Peyer's patch (tissue), 4 donors: ENCODE measurements around the gene ZNF18. TPM values are rescaled to one million over a fixed set of nuclear protein-coding genes. Genes with fewer than 3 reads are reported as not detected.

ENCODE experiments used
- DNase-seq, 3 donors: peaks; one replicate each; pipeline ENCODE4 v3.0.0-alpha.2; 2017 to 2019
- H3K27ac ChIP-seq, 4 donors: fragments of 200-600 bp; sonication (generic); one replicate each; pipeline ENCODE4 v1.5.1; 2016 to 2019
- H3K27me3 ChIP-seq, 2 donors: fragments of 200-600 bp; sonication (generic); one replicate each; pipeline ENCODE4 v1.5.1; 2019
- H3K36me3 ChIP-seq, 3 donors: fragments of 200-600 bp; sonication (generic); one replicate each; pipeline ENCODE4 v1.5.1; 2016 to 2019
- H3K4me1 ChIP-seq, 4 donors: fragments of 200-600 bp; sonication (generic); one replicate each; pipeline ENCODE4 v1.5.1; 2016 to 2019
- H3K4me3 ChIP-seq, 4 donors: fragments of 200-600 bp; sonication (generic); 1 replicate in 3 of 4; 2 replicates in 1 of 4; pipeline ENCODE4 v1.5.1; 2016 to 2019; ENCODE audit warnings: mild to moderate bottlenecking in 1 of 4
- H3K9me3 ChIP-seq, 4 donors: fragments of 200-600 bp; sonication (generic); one replicate each; pipeline ENCODE4 v1.5.1; 2016 to 2019; ENCODE audit warnings: mild to moderate bottlenecking in 1 of 4
- POLR2A ChIP-seq, 2 donors: fragments of 450-650 bp; IDR thresholded peaks; one replicate each; pipeline ENCODE4 v1.5.1; 2017; ENCODE audit warnings: antibody characterized with exemption in 2 of 2, mild to moderate bottlenecking in 2 of 2, moderate library complexity in 2 of 2
- total RNA-seq, 4 donors: library from RNA; depleted of rRNA; stranded (reverse); fragments of >200 nt; gene quantifications; one replicate each; pipeline ENCODE4 v1.1.0, GENCODE V29; 2016
- TF ChIP-seq, protein P1 (sequence below), 6 experiments: fragments of 450-650 bp in 4 of 6; fragments of 200-600 bp in 2 of 6; sonication (generic) in 1 of 6; IDR thresholded peaks; one replicate each; pipeline ENCODE4 v1.5.1; 2017 to 2019; ENCODE audit warnings: antibody characterized with exemption in 6 of 6, mild to moderate bottlenecking in 3 of 6, moderate library complexity in 1 of 6

ZNF18 gene
- total RNA-seq, 4 donors from 2014 or later, result 6.0 to 18.2 (median 8.8) TPM

DNA sequence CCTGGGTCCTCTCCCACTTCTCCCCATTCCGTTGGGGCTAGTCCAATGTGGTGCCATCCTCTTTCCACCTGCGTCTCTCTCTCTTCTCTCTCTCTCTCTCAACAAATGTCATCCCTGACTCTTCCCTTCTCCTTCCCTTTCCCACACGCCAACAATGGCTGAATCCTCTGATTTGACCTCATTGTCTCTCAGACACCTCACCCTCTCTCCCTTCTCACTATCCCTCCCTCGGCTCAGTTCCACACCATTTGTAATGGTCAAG is 628 bp upstream of the ZNF18 start:
- no peaks in the 10 kb centered on the region for H3K4me1 ChIP-seq
- no peaks in the 10 kb centered on the region for H3K27me3 ChIP-seq
- TF ChIP-seq, protein P1, sequence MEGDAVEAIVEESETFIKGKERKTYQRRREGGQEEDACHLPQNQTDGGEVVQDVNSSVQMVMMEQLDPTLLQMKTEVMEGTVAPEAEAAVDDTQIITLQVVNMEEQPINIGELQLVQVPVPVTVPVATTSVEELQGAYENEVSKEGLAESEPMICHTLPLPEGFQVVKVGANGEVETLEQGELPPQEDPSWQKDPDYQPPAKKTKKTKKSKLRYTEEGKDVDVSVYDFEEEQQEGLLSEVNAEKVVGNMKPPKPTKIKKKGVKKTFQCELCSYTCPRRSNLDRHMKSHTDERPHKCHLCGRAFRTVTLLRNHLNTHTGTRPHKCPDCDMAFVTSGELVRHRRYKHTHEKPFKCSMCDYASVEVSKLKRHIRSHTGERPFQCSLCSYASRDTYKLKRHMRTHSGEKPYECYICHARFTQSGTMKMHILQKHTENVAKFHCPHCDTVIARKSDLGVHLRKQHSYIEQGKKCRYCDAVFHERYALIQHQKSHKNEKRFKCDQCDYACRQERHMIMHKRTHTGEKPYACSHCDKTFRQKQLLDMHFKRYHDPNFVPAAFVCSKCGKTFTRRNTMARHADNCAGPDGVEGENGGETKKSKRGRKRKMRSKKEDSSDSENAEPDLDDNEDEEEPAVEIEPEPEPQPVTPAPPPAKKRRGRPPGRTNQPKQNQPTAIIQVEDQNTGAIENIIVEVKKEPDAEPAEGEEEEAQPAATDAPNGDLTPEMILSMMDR (IDR thresholded peaks at IDR 0.05), result no peak
- no peak for TF ChIP-seq POLR2A (IDR thresholded peaks at IDR 0.05)
- peak overlapping the region; percentile 80 to 96 (median 92) for H3K27ac ChIP-seq
- no peak for DNase-seq
- H3K36me3 ChIP-seq, result no peaks in the 10 kb centered on the region
- no peaks in the 10 kb centered on the region for H3K9me3 ChIP-seq
- H3K4me3 ChIP-seq, result peak overlapping the region; percentile 58 to 94 (median 84)

DNA sequence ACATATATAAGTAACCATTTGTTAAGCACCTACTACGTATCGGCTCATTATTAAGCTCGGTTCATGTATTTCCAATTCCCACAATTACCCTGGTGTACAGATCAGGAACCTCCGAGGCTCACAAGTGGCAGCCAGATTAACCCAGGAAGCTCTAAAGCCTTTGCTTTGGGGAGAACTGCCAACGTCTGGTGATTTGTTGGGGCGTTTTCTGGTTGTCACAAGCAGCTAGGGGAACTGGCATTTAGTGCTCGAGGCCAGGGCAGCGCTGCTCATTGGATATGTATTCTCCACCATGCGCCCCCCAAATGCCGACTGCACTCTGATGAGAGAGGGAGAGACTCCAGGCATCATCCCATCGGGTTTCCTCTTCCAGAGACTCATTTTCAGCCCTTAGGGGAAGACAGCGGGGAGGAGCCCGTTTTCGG is 541 bp downstream of the ZNF18 start:
- Histone ChIP-seq H3K27me3 (no peaks in the 10 kb centered on the region), H3K4me1 (no peaks in the 10 kb centered on the region), H3K27ac (peak overlapping the region; percentile 80 to 96 (median 92)), H3K9me3 (no peaks in the 10 kb centered on the region), H3K4me3 (peak overlapping the region; percentile 58 to 94 (median 84)), H3K36me3 (peaks cover 0 to 10% (median 0%) of the 10 kb centered on the region in 3 donors)
- TF ChIP-seq, protein P1 (IDR thresholded peaks at IDR 0.05), result peak in 5 of 6 experiments; percentile 11 to 42 (median 31)
- no peak for TF ChIP-seq POLR2A (IDR thresholded peaks at IDR 0.05)
- DNase-seq, result peak in 2 of 3 donors; percentile 65 to 71

DNA sequence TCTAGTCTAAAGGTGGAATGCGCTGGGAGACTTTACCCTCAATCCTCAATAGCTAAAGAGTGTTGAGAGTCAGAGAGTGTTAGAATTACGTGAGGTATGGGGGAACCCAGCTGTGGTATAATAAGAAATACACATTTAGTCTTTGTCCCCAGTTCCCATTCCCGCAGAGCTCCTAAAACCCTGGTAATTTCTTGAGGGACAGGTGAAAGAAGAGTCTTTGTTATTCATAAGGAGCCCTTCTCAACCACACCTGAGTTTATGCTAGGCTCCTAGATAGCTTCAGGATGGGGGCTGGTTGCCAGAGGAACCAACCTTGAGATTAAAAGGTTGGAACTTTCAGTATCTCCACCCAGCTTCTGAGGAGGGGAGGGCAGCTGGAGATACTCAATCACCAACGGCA is 5.8 kb downstream of the ZNF18 start:
- H3K4me1 ChIP-seq, result no peaks in the 10 kb centered on the region

DNA sequence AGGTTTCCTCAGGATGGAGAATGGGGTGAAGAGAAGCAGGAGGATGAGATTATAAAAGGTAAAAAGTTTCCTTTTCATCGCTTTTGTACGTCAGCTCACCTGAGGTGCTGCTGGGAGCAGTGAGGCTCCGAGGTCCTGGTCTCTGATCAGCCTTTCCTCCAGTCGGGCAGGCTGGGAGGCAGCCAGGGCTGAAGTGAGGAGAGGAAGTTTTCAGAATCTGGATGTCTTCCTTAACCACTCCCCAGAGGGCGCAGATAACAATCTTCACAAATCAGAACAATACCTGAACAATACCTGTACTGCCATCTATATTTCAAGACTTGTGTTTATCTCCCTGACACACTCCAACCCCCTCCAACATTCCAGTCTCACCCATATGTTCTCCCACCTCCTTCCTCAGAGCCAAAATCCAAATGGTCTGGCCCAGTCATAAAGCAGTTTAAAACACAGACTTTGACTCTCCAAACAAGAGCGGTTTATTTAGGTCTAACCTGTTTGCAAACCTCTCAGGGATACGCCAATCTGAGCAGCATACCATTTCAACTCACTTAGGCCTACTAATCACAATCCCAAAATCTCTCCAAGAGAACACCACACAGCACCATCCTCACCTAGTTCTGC is 6.8 kb downstream of the ZNF18 start:
- no peak for DNase-seq
- no peaks in the 10 kb centered on the region for H3K27me3 ChIP-seq
- H3K4me1 ChIP-seq, result no peaks in the 10 kb centered on the region
- peaks cover 0 to 36% (median 0%) of the 10 kb centered on the region in 3 donors for H3K36me3 ChIP-seq
- no peaks in the 10 kb centered on the region for H3K9me3 ChIP-seq
- H3K4me3 ChIP-seq, result no peak overlapping the region
- H3K27ac ChIP-seq, result no peak overlapping the region
- no peak for TF ChIP-seq POLR2A (IDR thresholded peaks at IDR 0.05)
- TF ChIP-seq, protein P1 (IDR thresholded peaks at IDR 0.05), result no peak

More for the DNA sequence above, 5.8 kb downstream of the ZNF18 start:
- Histone ChIP-seq H3K36me3 (peaks cover 0 to 36% (median 0%) of the 10 kb centered on the region in 3 donors), H3K9me3 (no peaks in the 10 kb centered on the region), H3K4me3 (no peak overlapping the region), H3K27ac (no peak overlapping the region), H3K27me3 (no peaks in the 10 kb centered on the region)
- TF ChIP-seq, protein P1 (IDR thresholded peaks at IDR 0.05), result no peak
- TF ChIP-seq POLR2A (IDR thresholded peaks at IDR 0.05), result no peak
- DNase-seq, result no peak

DNA sequence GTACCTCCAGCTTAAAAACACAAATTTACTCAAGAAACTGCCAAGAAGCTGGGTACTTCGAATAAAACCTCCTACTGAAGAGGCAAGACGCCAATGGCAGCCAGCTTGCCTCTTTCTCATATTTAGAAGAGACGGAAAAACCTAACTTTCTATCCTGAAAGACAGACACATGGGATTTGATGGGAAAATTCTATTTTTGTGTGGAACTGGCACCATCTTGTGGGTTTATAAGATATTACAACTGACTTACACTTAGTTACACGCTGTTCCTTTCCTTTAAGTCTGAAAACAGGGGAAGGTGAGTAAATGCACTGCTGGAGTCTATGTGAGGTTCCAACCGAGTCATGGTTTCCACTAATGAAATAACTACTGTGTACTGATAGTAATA is 10.3 kb downstream of the ZNF18 start:
- Histone ChIP-seq H3K27me3 (no peaks in the 10 kb centered on the region), H3K9me3 (no peaks in the 10 kb centered on the region), H3K4me1 (no peaks in the 10 kb centered on the region), H3K36me3 (peaks cover 0 to 55% (median 0%) of the 10 kb centered on the region in 3 donors), H3K27ac (no peak overlapping the region), H3K4me3 (no peak overlapping the region)
- DNase-seq, result no peak
- TF ChIP-seq POLR2A (IDR thresholded peaks at IDR 0.05), result no peak
- TF ChIP-seq, protein P1 (IDR thresholded peaks at IDR 0.05), result peak in 5 of 6 experiments; percentile 38 to 57 (median 54)
